OCI-LY1 (cell line): ENCODE results near the gene NLE1.

ENCODE experiments used
- H2AFZ ChIP-seq: fragments of 200-600 bp; sonication (generic), shearing (Covaris generic); 2 replicates; pipeline ENCODE4 v1.6.0; 2014; ENCODE audit warnings: antibody characterized with exemption, mild to moderate bottlenecking, low read length
- H3F3A ChIP-seq: fragments of 200-600 bp; sonication (generic), shearing (Covaris generic); 2 replicates; pipeline ENCODE4 v1.6.0; 2014; ENCODE audit warnings: mild to moderate bottlenecking, antibody characterized with exemption, low read length, moderate library complexity; ENCODE audit not compliant: insufficient read depth
- H3K27ac ChIP-seq: fragments of 200-600 bp; sonication (generic); 2 replicates; pipeline ENCODE4 v1.5.1; 2014; ENCODE audit warnings: low read length, mixed run types, mild to moderate bottlenecking, low read depth; ENCODE audit not compliant: poor library complexity, severe bottlenecking
- H3K27me3 ChIP-seq: fragments of 200-600 bp; sonication (generic); 2 replicates; pipeline ENCODE4 v1.6.0; 2014; ENCODE audit warnings: antibody characterized with exemption, mild to moderate bottlenecking, low read length, moderate library complexity; ENCODE audit not compliant: insufficient read depth
- H3K36me3 ChIP-seq: fragments of 200-600 bp; sonication (generic); 2 replicates; pipeline ENCODE4 v1.6.1; 2014; ENCODE audit warnings: mild to moderate bottlenecking, antibody characterized with exemption, low read length, moderate library complexity, mixed read lengths; ENCODE audit not compliant: insufficient read depth
- H3K4me1 ChIP-seq: fragments of 200-600 bp; sonication (generic); 2 replicates; pipeline ENCODE4 v1.5.1; 2014; ENCODE audit warnings: mild to moderate bottlenecking, low read length, moderate library complexity; ENCODE audit not compliant: insufficient read depth, severe bottlenecking
- H3K4me2 ChIP-seq: fragments of 200-600 bp; sonication (generic), shearing (Covaris generic); 2 replicates; pipeline ENCODE4 v1.6.1; 2014; ENCODE audit warnings: low read length
- H3K4me3 ChIP-seq: fragments of 200-600 bp; sonication (generic); 2 replicates; pipeline ENCODE4 v1.5.1; 2014; ENCODE audit warnings: low read length, low read depth, mild to moderate bottlenecking, mixed read lengths; ENCODE audit not compliant: poor library complexity, severe bottlenecking
- H3K79me2 ChIP-seq: fragments of 200-600 bp; shearing (Covaris generic); 2 replicates; pipeline ENCODE4 v1.6.1; 2016; ENCODE audit warnings: mixed run types, low read length, mixed read lengths; ENCODE audit not compliant: insufficient read depth
- H3K9ac ChIP-seq: fragments of 200-600 bp; sonication (generic), shearing (Covaris generic); 2 replicates; pipeline ENCODE4 v1.6.1; 2014; ENCODE audit warnings: mild to moderate bottlenecking, low read length, mixed read lengths
- H3K9me2 ChIP-seq: fragments of 200-600 bp; sonication (generic), shearing (Covaris generic); 2 replicates; pipeline ENCODE4 v1.6.1; 2014; ENCODE audit warnings: low read depth, mild to moderate bottlenecking, low read length, mixed read lengths
- H3K9me3 ChIP-seq: fragments of 200-600 bp; shearing (Covaris generic); 2 replicates; pipeline ENCODE4 v1.6.1; 2014; ENCODE audit warnings: low read length, mixed read lengths
- H4K20me1 ChIP-seq: fragments of 200-600 bp; sonication (generic), shearing (Covaris generic); 2 replicates; pipeline ENCODE4 v1.6.0; 2016; ENCODE audit warnings: mild to moderate bottlenecking, low read length; ENCODE audit not compliant: insufficient read depth
- EZH2 ChIP-seq: fragments of 200-600 bp; sonication (generic), shearing (Covaris generic); IDR thresholded peaks from 2 replicates; pipeline ENCODE4 v1.8.0; 2017; ENCODE audit warnings: borderline replicate concordance, mixed run types, mild to moderate bottlenecking, antibody characterized with exemption, low read length, moderate library complexity, mixed read lengths
- TF ChIP-seq, protein P1 (sequence below): fragments of 200-600 bp; sonication (generic), shearing (Covaris generic); IDR thresholded peaks from 2 replicates; pipeline ENCODE4 v1.5.1; 2017; ENCODE audit warnings: mild to moderate bottlenecking, antibody characterized with exemption, low read length, moderate library complexity, mixed read lengths

Gene NLE1

GRCh38 chr17:35167046-35167445 lies 24.9 kb upstream of the NLE1 start:
- Histone ChIP-seq H3K9me2 (no peaks in the 10 kb centered on the region), H3K27me3 (no peaks in the 10 kb centered on the region)
- TF ChIP-seq, protein P1, sequence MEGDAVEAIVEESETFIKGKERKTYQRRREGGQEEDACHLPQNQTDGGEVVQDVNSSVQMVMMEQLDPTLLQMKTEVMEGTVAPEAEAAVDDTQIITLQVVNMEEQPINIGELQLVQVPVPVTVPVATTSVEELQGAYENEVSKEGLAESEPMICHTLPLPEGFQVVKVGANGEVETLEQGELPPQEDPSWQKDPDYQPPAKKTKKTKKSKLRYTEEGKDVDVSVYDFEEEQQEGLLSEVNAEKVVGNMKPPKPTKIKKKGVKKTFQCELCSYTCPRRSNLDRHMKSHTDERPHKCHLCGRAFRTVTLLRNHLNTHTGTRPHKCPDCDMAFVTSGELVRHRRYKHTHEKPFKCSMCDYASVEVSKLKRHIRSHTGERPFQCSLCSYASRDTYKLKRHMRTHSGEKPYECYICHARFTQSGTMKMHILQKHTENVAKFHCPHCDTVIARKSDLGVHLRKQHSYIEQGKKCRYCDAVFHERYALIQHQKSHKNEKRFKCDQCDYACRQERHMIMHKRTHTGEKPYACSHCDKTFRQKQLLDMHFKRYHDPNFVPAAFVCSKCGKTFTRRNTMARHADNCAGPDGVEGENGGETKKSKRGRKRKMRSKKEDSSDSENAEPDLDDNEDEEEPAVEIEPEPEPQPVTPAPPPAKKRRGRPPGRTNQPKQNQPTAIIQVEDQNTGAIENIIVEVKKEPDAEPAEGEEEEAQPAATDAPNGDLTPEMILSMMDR, result no peak
- TF ChIP-seq EZH2, result no peak

DNA sequence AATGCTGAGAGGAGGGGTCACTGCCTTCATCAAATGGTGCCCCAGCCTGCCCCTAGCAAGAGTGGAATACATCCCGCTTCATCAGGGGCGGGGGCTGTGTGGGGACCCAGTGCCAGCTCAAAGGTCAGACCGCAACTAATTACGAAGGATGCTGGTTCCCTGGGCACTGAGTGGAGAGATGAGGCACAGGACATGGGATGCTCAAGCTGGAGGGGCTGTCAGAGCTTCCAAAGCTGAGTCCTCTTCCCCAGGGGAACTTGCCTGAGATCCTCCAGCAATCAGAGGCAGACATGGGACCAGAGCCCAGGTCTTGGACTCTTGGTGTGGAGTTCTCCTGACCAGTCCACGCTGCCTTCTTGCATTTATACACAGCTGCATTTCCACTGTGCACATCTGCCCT lies 24.4 kb upstream of the NLE1 start:
- Histone ChIP-seq H2AFZ (no peak overlapping the region), H3K36me3 (no peaks in the 10 kb centered on the region), H3K79me2 (no peaks in the 10 kb centered on the region), H3K9ac (no peak overlapping the region), H3K9me2 (no peaks in the 10 kb centered on the region), H4K20me1 (no peaks in the 10 kb centered on the region), H3K27ac (no peak overlapping the region), H3K4me1 (no peaks in the 10 kb centered on the region), H3F3A (no peaks in the 10 kb centered on the region), H3K4me2 (no peak overlapping the region), H3K4me3 (no peak overlapping the region), H3K9me3 (no peaks in the 10 kb centered on the region), H3K27me3 (no peaks in the 10 kb centered on the region)
- TF ChIP-seq, protein P1, result no peak
- no peak for TF ChIP-seq EZH2

More at GRCh38 chr17:35167046-35167445, 24.9 kb upstream of the NLE1 start:
- no peak overlapping the region for H3K27ac ChIP-seq
- no peaks in the 10 kb centered on the region for H3K36me3 ChIP-seq
- no peaks in the 10 kb centered on the region for H3K9me3 ChIP-seq
- no peaks in the 10 kb centered on the region for H4K20me1 ChIP-seq
- no peaks in the 10 kb centered on the region for H3K79me2 ChIP-seq
- no peak overlapping the region for H3K9ac ChIP-seq
- no peaks in the 10 kb centered on the region for H3F3A ChIP-seq
- no peak overlapping the region for H2AFZ ChIP-seq
- H3K4me1 ChIP-seq, result no peaks in the 10 kb centered on the region
- H3K4me2 ChIP-seq, result no peak overlapping the region
- no peak overlapping the region for H3K4me3 ChIP-seq

DNA sequence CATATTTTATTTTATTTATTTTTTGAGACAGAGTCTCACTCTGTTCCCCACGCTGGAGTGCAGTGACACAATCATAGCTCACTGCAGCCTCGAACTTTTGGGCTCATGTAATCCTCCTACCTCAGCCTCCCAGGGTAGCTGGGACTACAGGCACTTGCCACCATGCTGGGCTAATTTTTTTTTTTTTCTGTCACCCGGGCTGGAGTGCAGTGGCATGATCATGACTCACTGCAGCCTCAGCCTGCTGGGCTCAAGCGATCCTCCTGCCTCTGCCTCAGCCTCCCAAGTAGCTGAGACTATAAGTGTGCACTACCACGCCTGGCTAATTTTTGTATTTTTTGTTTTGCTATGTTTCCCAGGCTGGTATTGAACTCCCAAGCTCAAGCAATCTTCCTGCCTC lies 22.6 kb upstream of the NLE1 start:
- no peak overlapping the region for H3K4me2 ChIP-seq
- no peak overlapping the region for H2AFZ ChIP-seq
- TF ChIP-seq, protein P1, result no peak
- no peak for TF ChIP-seq EZH2
- peaks cover 4% of the 10 kb centered on the region; the same call in 1 of the 2 replicates for H3K27me3 ChIP-seq
- no peaks in the 10 kb centered on the region for H3K36me3 ChIP-seq
- no peaks in the 10 kb centered on the region for H3K9me3 ChIP-seq
- H3K79me2 ChIP-seq, result no peaks in the 10 kb centered on the region
- H4K20me1 ChIP-seq, result no peaks in the 10 kb centered on the region
- H3K9ac ChIP-seq, result no peak overlapping the region
- no peak overlapping the region for H3K4me3 ChIP-seq
- H3K4me1 ChIP-seq, result no peaks in the 10 kb centered on the region
- H3K9me2 ChIP-seq, result no peaks in the 10 kb centered on the region
- H3F3A ChIP-seq, result no peaks in the 10 kb centered on the region
- no peak overlapping the region for H3K27ac ChIP-seq
